Osteocyte (in vitro differentiated cells): Measurements from ENCODE around the gene PIWIL1. TPM values are rescaled to one million over a fixed set of nuclear protein-coding genes. Genes with fewer than 3 reads are reported as not detected.

Source experiments
- DNase-seq: peaks from one replicate; pipeline ENCODE4 v3.0.0; 2021; ENCODE audit warnings: mixed read lengths; ENCODE audit not compliant: unreplicated experiment; ENCODE audit errors: extremely low spot score
- H3K27ac Mint-ChIP-seq: one replicate; pipeline ENCODE4 v1.8.0; 2021; ENCODE audit warnings: mild to moderate bottlenecking, mixed read lengths; ENCODE audit not compliant: unreplicated experiment
- H3K27me3 Mint-ChIP-seq: one replicate; pipeline ENCODE4 v1.8.0; 2021; ENCODE audit warnings: mixed read lengths; ENCODE audit not compliant: unreplicated experiment
- H3K36me3 Mint-ChIP-seq: one replicate; pipeline ENCODE4 v1.8.0; 2021; ENCODE audit warnings: mixed read lengths; ENCODE audit not compliant: unreplicated experiment
- H3K4me1 Mint-ChIP-seq: one replicate; pipeline ENCODE4 v1.8.0; 2021; ENCODE audit warnings: mixed read lengths; ENCODE audit not compliant: unreplicated experiment
- H3K4me3 Mint-ChIP-seq: one replicate; pipeline ENCODE4 v1.8.0; 2021; ENCODE audit warnings: mild to moderate bottlenecking, moderate library complexity, mixed read lengths; ENCODE audit not compliant: unreplicated experiment
- H3K9me3 Mint-ChIP-seq: one replicate; pipeline ENCODE4 v1.8.0; 2021; ENCODE audit warnings: mixed read lengths; ENCODE audit not compliant: unreplicated experiment
- total RNA-seq: library from RNA; stranded (reverse); gene quantifications from 2 replicates; pipeline ENCODE4 v1.2.1, GENCODE V29; 2021
- TF ChIP-seq, protein P1 (sequence below): fragments of 200-600 bp; sonication (generic); IDR thresholded peaks from 2 replicates; pipeline ENCODE4 v1.5.0; 2021; ENCODE audit warnings: antibody characterized with exemption, mild to moderate bottlenecking, moderate library complexity

The PIWIL1 gene
- total RNA-seq, 1 donor from 2014 or later: not detected

DNA sequence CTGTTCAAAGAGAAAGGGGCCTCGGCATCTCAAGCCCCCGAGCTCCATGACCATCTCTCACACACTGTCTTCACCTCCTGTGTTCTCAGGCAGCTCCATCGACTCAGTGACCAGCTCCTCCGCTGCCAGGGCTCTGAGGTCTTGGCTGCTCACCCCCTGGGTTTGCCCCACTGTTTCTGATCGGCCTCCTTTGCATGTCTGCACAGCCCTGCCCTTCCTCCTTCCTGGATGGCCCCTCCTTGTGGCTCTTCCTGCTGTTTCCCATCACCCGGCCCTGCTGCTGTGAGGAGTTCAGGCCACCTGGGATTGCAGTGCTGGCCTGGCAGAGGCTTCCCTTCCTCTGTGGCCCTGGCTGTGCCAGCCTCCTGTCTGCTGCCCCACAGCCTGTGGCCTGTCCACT, 38.1 kb upstream of the PIWIL1 start:
- TF ChIP-seq, protein P1, sequence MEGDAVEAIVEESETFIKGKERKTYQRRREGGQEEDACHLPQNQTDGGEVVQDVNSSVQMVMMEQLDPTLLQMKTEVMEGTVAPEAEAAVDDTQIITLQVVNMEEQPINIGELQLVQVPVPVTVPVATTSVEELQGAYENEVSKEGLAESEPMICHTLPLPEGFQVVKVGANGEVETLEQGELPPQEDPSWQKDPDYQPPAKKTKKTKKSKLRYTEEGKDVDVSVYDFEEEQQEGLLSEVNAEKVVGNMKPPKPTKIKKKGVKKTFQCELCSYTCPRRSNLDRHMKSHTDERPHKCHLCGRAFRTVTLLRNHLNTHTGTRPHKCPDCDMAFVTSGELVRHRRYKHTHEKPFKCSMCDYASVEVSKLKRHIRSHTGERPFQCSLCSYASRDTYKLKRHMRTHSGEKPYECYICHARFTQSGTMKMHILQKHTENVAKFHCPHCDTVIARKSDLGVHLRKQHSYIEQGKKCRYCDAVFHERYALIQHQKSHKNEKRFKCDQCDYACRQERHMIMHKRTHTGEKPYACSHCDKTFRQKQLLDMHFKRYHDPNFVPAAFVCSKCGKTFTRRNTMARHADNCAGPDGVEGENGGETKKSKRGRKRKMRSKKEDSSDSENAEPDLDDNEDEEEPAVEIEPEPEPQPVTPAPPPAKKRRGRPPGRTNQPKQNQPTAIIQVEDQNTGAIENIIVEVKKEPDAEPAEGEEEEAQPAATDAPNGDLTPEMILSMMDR: no peak
- no peak overlapping the region for H3K4me3 Mint-ChIP-seq
- no peak overlapping the region for H3K27ac Mint-ChIP-seq
- H3K9me3 Mint-ChIP-seq: peaks cover 40% of the 10 kb centered on the region
- no peaks in the 10 kb centered on the region for H3K4me1 Mint-ChIP-seq
- H3K27me3 Mint-ChIP-seq: no peaks in the 10 kb centered on the region
- H3K36me3 Mint-ChIP-seq: no peaks in the 10 kb centered on the region
- no peak for DNase-seq

DNA sequence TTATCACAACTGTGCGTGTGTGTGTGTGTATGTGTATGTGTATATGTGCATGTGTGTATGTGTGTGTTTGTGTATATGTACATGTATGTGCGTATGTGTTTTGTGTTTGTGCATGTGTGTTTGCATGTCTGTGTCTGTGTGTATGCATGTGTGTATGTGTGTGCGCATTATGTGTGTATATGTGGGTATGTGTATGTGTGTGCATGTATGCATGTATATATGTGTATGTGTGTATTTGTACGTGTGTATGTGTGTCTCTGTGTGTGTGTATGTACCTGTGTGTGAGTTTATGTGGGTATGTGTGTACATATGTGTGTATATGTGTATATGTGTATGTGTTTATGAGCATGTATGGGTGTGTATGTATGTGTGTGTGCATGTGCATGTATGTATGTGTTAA, 37.6 kb upstream of the PIWIL1 start:
- TF ChIP-seq, protein P1: no peak
- peaks cover 40% of the 10 kb centered on the region for H3K9me3 Mint-ChIP-seq
- H3K4me1 Mint-ChIP-seq: no peaks in the 10 kb centered on the region
- H3K36me3 Mint-ChIP-seq: no peaks in the 10 kb centered on the region
- no peak overlapping the region for H3K27ac Mint-ChIP-seq
- no peak overlapping the region for H3K4me3 Mint-ChIP-seq
- no peaks in the 10 kb centered on the region for H3K27me3 Mint-ChIP-seq
- no peak for DNase-seq

GRCh38 chr12:130300737-130301535, 36.8 kb upstream of the PIWIL1 start:
- H3K4me3 Mint-ChIP-seq: no peak overlapping the region
- no peaks in the 10 kb centered on the region for H3K4me1 Mint-ChIP-seq
- no peak overlapping the region for H3K27ac Mint-ChIP-seq
- H3K9me3 Mint-ChIP-seq: peaks cover 36% of the 10 kb centered on the region
- TF ChIP-seq, protein P1: no peak
- DNase-seq: no peak
- no peaks in the 10 kb centered on the region for H3K27me3 Mint-ChIP-seq
- H3K36me3 Mint-ChIP-seq: no peaks in the 10 kb centered on the region

GRCh38 chr12:130301559-130301958, 36.1 kb upstream of the PIWIL1 start:
- Mint-ChIP-seq H3K36me3 (no peaks in the 10 kb centered on the region), H3K9me3 (peaks cover 34% of the 10 kb centered on the region), H3K4me3 (no peak overlapping the region), H3K27ac (no peak overlapping the region), H3K4me1 (no peaks in the 10 kb centered on the region), H3K27me3 (no peaks in the 10 kb centered on the region)
- DNase-seq: no peak
- TF ChIP-seq, protein P1: no peak

DNA sequence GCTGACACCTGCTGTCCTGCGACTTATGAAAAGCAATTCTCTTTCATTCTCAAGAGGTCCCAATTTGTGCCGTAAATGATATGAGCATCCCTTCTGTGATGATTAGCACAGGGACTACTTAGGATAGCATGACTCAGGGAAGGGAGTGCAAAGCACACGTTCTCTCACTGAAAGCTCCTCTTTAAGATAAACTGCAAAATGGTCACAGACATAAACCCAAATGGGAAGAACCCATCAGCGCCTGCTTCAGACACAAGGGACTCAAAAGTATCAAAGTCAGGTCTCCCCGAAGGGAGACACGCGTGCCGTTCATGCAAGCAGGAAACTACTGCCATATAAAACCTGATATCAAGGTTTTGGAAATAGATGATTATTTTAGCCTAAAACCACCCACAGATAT, 33.9 kb upstream of the PIWIL1 start:
- no peaks in the 10 kb centered on the region for H3K36me3 Mint-ChIP-seq
- H3K4me3 Mint-ChIP-seq: no peak overlapping the region
- no peaks in the 10 kb centered on the region for H3K4me1 Mint-ChIP-seq
- H3K27ac Mint-ChIP-seq: no peak overlapping the region
- H3K27me3 Mint-ChIP-seq: no peaks in the 10 kb centered on the region
- H3K9me3 Mint-ChIP-seq: peaks cover 22% of the 10 kb centered on the region
- TF ChIP-seq, protein P1: no peak
- DNase-seq: no peak
